AG10803 (cell line): ENCODE results near the gene PPL.

Experiments used
- DNase-seq: peaks from one replicate; pipeline ENCODE4 v3.0.0; 2010; ENCODE audit warnings: low read depth
- H3K4me3 ChIP-seq: 2 replicates; pipeline ENCODE4 v1.5.1; 2011; ENCODE audit warnings: mild to moderate bottlenecking, low read length, control low read depth
- CTCF ChIP-seq: conservative IDR thresholded peaks from 2 replicates; pipeline ENCODE4 v1.5.1; 2011; ENCODE audit warnings: mild to moderate bottlenecking, low read length, control low read depth, inconsistent platforms

The PPL gene

GRCh38 chr16:4855804-4856203, 81.1 kb downstream of the PPL start:
- DNase-seq, result no peak
- no peak for TF ChIP-seq CTCF
- no peak overlapping the region for H3K4me3 ChIP-seq

DNA sequence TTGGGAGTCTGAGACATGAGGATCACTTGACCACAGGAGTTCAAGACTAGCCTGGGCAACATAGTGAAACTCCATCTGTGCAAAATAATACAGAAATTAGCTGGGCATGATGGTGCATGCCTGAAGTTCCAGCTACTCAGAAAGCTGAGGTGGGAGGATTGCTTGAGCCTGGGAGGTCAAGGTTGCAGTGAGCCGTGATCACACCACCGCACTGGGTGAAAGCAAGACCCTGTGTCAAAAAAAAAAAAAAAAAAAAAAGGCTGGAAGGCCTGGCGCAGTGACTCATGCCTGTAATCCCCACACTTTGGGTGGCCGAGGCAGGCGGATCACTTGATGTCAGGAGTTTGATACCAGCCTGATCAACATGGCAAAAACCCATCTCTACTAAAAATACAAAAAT, 81.6 kb downstream of the PPL start:
- H3K4me3 ChIP-seq, result no peak overlapping the region
- no peak for TF ChIP-seq CTCF
- DNase-seq, result no peak

GRCh38 chr16:4852221-4852872, 84.6 kb downstream of the PPL start:
- no peak for TF ChIP-seq CTCF

DNA sequence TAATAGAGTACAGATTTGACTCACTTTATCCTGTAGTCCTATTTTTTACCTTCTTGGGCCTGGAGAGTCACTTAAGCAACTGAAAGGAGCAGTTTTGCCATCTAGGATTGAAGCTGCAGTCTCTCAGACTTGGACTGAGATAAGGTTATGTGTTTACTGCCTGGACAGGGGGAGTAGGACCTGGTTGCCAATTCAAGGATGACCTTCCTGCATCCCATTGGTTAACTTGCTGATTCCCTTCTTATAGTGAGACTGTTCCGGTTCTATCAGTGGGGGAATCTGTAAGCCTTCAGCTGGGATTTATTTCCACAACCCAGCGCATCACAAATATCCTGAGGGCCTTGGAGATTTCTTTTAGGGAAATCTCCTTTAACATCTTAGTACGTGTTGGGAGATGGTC, 86.7 kb downstream of the PPL start:
- H3K4me3 ChIP-seq, result peak overlapping the region; percentile 37
- TF ChIP-seq CTCF, result no peak
- peak; percentile 6 for DNase-seq

More at GRCh38 chr16:4852221-4852872, 84.6 kb downstream of the PPL start:
- peak; percentile 21 for DNase-seq
- H3K4me3 ChIP-seq, result no peak overlapping the region

DNA sequence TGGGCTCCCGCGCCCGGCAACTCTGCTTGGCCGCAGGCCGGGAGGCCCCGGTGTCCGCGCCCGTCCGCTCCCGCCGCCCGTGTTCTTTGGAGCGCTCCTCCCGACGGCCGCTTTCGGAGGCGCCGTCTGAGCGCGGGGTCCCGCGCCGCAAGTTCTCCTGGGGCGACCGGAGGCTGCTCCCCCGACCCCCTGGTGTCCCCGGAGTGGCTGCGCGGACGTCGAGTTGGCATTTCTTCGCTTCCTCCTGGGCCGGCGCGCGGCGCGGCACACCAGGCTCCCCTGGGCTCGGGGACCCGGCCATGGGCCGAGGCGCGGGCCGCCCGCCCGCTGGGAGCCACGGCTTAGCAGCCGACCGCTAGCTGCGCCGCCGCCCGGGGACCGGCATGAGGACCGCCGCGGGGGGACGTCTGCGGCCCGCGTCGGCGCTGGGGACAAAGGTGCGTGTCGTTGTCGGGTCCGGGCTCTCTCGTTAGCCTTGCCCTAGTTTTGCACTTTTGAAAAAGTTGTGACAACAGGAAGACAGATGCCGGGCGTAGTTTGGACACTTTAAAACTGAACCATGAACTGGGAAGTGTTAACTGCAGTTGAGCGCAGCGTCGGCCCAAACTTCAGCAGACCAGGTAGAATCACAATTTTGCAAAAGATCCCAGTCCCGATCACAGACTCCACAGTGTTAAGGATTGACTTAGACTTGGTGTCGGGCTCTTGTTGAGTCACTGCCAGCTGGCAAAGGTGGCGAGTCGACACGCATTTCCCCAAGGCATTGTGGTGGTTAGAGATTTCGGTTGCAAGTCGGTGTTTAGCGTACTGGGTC, 89.0 kb downstream of the PPL start:
- DNase-seq, result peak; percentile 65
- peak overlapping the region; percentile 79 for H3K4me3 ChIP-seq

DNA sequence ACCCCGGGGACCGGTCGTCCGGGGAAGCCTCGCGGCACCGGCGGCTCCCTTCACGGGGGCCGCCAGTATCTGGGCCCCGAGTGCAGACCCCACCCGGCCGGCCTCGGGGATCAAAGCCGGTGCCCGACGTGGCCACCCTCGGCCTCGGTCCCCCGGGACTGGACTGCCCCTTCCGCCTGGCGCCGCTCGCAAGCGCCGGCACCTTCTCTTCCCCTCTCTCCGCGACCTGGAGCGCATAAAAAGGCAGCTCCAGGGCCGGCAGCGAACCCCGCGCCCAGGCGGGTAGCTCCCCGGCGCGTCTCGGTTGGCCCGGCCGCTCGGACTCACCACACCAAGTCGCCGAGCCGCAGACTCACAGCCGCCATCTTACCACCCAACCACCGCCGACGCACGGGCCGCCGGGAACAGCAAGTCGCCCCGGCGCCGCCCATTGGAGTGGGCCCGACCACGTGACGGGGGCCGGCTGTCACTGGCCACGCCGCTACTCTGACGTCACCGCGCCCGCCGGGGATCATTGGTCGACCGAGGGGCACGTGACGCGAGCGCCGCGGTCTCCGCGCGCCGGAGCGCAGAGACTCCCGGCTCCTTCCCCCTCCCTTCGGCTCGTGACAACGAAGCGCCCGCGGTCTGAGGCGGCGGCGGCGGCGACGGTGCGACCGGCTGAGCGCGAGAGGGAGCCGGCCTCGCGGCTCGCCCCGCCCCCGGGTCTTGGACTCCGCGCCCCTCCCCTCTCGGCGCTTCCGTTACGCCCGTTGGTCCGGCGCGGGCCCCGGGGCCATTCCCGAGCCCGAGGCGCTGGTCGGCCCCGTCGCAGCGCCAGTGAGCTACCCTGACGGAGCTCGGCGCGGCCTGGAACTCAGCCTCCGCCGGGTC, 89.8 kb downstream of the PPL start, which contains the start of the genes GLYR1 and UBN1:
Gene GLYR1 (minus strand): TSS at position 388 of the 873 bp plus-strand sequence. CDS start 23 bp downstream, at position 365.
Gene UBN1 (plus strand): TSS at position 581 of the 873 bp plus-strand sequence. CDS start 5,437 bp downstream, outside the sequence.
- H3K4me3 ChIP-seq, result peak within 1 kb of the TSS; percentile 83
- no peak for TF ChIP-seq CTCF
- DNase-seq, result peak; percentile 95

More for the DNA sequence above, 89.0 kb downstream of the PPL start:
- no peak for TF ChIP-seq CTCF
